GM12801 (cell line): ENCODE measurements around the gene COQ6.

ENCODE experiments used
- CTCF ChIP-seq: IDR thresholded peaks from one replicate; pipeline ENCODE4 v1.5.1; 2011; ENCODE audit warnings: control low read depth; ENCODE audit not compliant: insufficient read length; ENCODE audit errors: extremely low read depth

The COQ6 gene

DNA sequence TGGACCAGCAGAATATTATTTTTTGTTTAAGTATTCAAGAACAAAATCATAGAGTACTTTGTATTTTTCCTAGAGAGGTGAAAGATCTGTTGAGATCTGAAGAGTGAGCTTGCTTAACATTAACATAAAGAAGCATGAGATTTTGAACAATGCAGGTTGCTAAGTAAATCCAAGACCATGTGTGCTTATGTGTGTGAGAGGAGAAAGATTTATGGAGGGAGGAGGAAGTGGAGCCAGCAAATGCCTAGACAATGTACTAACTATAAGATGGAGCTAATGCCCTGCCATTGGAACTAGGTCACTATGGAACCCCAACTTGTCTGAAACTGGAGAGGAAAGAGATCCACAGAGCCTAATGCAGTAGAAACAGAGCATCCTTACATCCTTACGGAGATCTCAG, 13.6 kb upstream of the COQ6 start:
- no peak for TF ChIP-seq CTCF

- TF ChIP-seq CTCF, result no peak
Observed at GRCh38 chr14:73937012-73937411, 13.1 kb upstream of the COQ6 start.

- no peak for TF ChIP-seq CTCF
Observed at GRCh38 chr14:73942180-73942579, 7.9 kb upstream of the COQ6 start.

DNA sequence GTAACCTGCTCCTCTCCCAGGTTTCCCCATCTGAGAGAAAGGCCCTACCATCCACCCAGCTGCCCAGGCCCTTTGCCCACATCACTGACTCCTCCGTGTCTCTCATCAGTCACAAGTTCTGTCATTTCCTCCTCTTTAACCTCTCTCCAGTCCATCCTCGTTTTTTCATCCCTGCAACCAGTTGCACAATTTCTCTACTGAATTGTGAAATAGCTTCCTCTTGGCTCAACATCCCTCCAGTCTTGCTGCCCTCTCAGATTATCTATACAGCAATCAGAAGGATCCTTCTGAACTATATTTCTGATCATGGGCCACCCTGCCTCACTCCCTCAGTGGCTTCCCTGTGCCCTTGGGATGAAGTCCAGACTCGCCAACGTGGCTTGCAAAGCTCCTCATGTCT, 7.0 kb upstream of the COQ6 start:
- TF ChIP-seq CTCF, result no peak

GRCh38 chr14:73944432-73945158, 5.5 kb upstream of the COQ6 start:
- TF ChIP-seq CTCF, result no peak

DNA sequence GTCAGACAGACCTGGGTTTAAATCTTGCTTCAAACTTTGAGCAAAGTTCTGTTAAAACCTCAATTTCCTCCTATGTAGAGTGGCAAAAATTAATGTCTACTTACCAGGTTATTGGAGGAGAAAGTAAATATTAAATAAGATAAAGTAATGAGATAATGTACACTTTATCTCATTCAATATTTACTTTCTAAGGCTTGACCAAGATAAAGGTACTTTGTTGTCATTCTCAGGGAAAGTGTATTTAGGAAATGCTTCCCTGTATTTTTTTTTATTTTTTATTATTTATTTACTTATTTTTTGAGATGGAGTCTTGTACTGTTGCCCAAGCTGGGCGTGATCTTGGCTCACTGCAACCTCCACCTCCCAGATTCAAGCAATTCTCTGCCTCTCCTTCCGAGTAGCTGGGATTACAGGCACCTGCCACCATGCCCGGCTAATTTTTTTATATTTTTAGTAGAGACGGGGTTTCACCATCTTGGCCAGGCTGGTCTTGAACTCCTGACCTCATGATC, 4.9 kb upstream of the COQ6 start:
- no peak for TF ChIP-seq CTCF

DNA sequence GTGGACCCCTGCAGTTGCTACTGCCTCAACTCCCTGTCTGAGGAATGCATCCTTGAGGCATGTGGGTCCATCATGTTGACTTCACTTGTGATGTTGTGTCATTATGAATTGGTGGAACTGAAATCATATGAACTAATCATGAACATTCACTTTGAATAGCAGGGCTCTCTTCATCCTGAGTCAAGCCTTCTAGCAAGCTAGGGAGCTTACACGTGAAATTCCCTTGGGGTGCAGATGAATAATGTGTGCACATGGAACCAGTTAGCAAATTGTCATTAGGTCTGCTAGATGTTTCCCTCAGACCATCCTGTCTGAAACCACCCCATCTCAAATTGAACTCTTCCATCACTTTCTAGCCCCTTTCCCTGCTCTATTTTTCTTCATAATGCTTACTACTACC, 3.6 kb downstream of the COQ6 start:
- no peak for TF ChIP-seq CTCF
